ENCODE data around the gene MRPL34. TPM values are rescaled to one million over a fixed set of nuclear protein-coding genes. Genes with fewer than 3 reads are reported as not detected.

The MRPL34 gene
- total RNA-seq, 1 experiment from 2014 or later, result 65.8 TPM

DNA sequence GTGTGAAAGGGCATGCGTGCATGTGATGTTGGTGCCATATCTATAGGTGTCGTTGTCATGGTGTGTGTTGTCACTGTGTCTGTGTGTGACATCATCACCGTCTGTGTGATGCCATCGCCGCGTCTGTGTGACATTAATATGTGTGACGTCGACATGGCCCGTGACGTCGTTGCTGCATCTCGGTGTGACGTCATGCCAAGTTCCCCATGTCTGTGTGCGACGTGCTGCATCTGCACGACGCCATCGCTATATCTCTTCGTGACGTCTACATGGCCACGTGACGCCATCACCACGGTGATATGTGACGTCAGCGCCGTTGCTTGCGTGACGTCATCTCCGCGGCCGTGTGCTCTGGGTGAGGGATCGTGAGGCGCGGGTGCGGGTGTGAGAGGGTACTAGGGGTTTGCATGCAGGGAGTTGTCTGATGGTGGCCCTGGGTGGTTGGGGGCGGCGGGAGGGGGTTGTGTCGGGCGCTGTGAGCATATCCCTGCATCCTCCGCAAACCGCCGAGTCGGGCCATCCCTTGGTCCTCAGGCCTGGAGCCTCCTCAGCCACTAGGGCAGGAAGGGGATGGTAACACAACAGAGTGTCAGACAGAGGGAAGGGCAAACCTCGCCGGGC, 46.3 kb downstream of the MRPL34 start:
- CTCF ChIA-PET, result no interaction called here
- intact Hi-C loops (cut with micrococcal nuclease), result no loop called here
- H3K27ac Mint-ChIP-seq (ENCODE audit: low read depth, unreplicated experiment), result no peak overlapping the region
- H3K27me3 Mint-ChIP-seq (ENCODE audit: insufficient read depth, unreplicated experiment), result no peaks in the 10 kb centered on the region
- no peak overlapping the region for H3K4me3 Mint-ChIP-seq (ENCODE audit: unreplicated experiment)
- POLR2A ChIA-PET, result no interaction called here
- DNase-seq (ENCODE audit: unreplicated experiment), result no peak
- no TSS peak for BruUV-seq (replicated peaks)
- TF ChIP-seq, protein P1, sequence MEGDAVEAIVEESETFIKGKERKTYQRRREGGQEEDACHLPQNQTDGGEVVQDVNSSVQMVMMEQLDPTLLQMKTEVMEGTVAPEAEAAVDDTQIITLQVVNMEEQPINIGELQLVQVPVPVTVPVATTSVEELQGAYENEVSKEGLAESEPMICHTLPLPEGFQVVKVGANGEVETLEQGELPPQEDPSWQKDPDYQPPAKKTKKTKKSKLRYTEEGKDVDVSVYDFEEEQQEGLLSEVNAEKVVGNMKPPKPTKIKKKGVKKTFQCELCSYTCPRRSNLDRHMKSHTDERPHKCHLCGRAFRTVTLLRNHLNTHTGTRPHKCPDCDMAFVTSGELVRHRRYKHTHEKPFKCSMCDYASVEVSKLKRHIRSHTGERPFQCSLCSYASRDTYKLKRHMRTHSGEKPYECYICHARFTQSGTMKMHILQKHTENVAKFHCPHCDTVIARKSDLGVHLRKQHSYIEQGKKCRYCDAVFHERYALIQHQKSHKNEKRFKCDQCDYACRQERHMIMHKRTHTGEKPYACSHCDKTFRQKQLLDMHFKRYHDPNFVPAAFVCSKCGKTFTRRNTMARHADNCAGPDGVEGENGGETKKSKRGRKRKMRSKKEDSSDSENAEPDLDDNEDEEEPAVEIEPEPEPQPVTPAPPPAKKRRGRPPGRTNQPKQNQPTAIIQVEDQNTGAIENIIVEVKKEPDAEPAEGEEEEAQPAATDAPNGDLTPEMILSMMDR (IDR thresholded peaks at IDR 0.05; ENCODE audit: unreplicated experiment), result no peak
- H3K36me3 Mint-ChIP-seq (ENCODE audit: insufficient read depth, unreplicated experiment), result no peaks in the 10 kb centered on the region
- peaks cover 11% of the 10 kb centered on the region for H3K4me1 Mint-ChIP-seq (ENCODE audit: insufficient read depth, unreplicated experiment)
- H3K9me3 Mint-ChIP-seq (ENCODE audit: unreplicated experiment), result no peaks in the 10 kb centered on the region

DNA sequence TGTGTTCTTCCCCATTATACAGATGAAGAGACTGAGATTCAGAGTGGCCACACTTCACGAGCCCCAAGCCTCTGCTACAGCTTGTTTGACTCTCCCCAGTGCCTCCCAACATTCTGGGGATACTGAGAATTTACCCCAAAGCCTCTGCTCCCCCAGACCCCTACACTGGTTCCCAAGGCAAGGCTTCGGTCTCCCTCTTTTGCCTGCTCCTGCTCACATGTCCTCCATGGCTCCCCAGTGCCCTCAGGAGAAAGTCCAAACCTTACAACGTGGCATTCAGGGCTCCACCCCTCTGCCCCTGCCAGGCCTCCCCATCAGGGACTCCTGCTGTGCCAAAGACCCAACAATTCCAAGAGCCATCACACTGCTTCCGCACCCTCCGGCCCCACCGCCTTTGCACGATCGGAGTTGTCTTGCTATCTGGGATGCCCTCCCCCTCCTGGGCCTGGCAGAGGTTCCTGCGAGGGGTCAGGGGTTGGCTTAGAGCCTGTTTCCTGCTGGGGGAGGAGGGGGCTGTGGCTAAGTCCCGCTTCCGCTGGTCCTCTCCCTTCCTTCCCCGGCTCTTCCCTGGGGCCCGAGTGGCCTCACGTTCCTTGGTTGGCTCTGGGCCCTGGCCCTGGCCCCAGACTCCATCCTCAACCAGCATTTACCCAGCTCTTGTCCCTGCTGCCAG, 47.1 kb downstream of the MRPL34 start:
- TF ChIP-seq, protein P1 (IDR thresholded peaks at IDR 0.05; ENCODE audit: unreplicated experiment), result no peak
- Mint-ChIP-seq H3K27ac (ENCODE audit: low read depth, unreplicated experiment) (peak overlapping the region; percentile 44), H3K4me3 (ENCODE audit: unreplicated experiment) (no peak overlapping the region), H3K4me1 (ENCODE audit: insufficient read depth, unreplicated experiment) (peaks cover 11% of the 10 kb centered on the region), H3K36me3 (ENCODE audit: insufficient read depth, unreplicated experiment) (no peaks in the 10 kb centered on the region), H3K27me3 (ENCODE audit: insufficient read depth, unreplicated experiment) (no peaks in the 10 kb centered on the region), H3K9me3 (ENCODE audit: unreplicated experiment) (no peaks in the 10 kb centered on the region)
- CTCF ChIA-PET, result no interaction called here
- intact Hi-C loops (cut with micrococcal nuclease), result no loop called here
- POLR2A ChIA-PET, result no interaction called here
- no TSS peak for BruUV-seq (replicated peaks)
- DNase-seq (ENCODE audit: unreplicated experiment), result peak; percentile 54

DNA sequence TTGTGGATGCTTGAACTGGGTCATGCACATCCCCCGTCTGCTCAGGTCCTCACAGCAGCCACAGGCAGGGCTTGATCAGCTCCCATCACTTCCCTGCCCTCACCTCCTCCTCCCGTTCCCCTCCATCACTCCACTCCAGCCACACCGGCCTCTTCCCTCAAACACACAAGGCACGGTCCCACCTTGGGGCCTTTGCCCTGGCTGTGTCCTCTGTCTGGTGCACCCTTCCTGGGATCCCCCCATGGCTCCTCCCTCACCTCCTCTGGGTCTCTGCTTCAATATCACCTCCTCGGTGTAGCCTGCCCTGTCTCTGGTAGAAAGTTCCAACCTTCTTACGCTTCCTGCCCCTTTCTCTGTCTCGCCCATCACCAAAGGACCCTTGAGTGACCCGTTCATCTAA, 47.7 kb downstream of the MRPL34 start:
- ChIA-PET CTCF (interaction anchor here (0.6 to 2.6 kb wide), 2 partner anchors 33 to 221 kb away, joined by 4 to 16 read pairs; no protein-coding TSS in a partner anchor), POLR2A (no interaction called here)
- Mint-ChIP-seq H3K27ac (ENCODE audit: low read depth, unreplicated experiment) (peak overlapping the region; percentile 44), H3K4me1 (ENCODE audit: insufficient read depth, unreplicated experiment) (peaks cover 14% of the 10 kb centered on the region), H3K9me3 (ENCODE audit: unreplicated experiment) (no peaks in the 10 kb centered on the region), H3K4me3 (ENCODE audit: unreplicated experiment) (no peak overlapping the region), H3K36me3 (ENCODE audit: insufficient read depth, unreplicated experiment) (no peaks in the 10 kb centered on the region), H3K27me3 (ENCODE audit: insufficient read depth, unreplicated experiment) (no peaks in the 10 kb centered on the region)
- intact Hi-C loops (cut with micrococcal nuclease), result no loop called here
- no TSS peak for BruUV-seq (replicated peaks)
- no peak for DNase-seq (ENCODE audit: unreplicated experiment)
- TF ChIP-seq, protein P1 (IDR thresholded peaks at IDR 0.05; ENCODE audit: unreplicated experiment), result no peak

Other genes with a start within 250 kb of the MRPL34 start
- 6.6 and 8.4 TPM in 2 replicates for gene HAUS8, start 230.4 kb upstream of the MRPL34 start, total RNA-seq (2022)
- 43.5 and 49.5 TPM in 2 replicates for gene MYO9B, start 230.1 kb upstream of the MRPL34 start, total RNA-seq (2022)
- gene USE1, start 90.5 kb upstream of the MRPL34 start, total RNA-seq (2022), result 29.9 and 47.9 TPM in 2 replicates
- gene OCEL1, start 79.6 kb upstream of the MRPL34 start, total RNA-seq (2022), result 13.7 and 14.3 TPM in 2 replicates
- gene NR2F6, start 60.0 kb upstream of the MRPL34 start, total RNA-seq (2022), result 32.8 and 36.3 TPM in 2 replicates
- gene USHBP1, start 41.1 kb upstream of the MRPL34 start, total RNA-seq (2022), result not detected in 2 replicates
- 96.1 and 104 TPM in 2 replicates for gene BABAM1, start 38.4 kb upstream of the MRPL34 start, total RNA-seq (2022)
- gene ANKLE1, start 24.0 kb upstream of the MRPL34 start, total RNA-seq (2022), result 0.16 and 1.0 TPM in 2 replicates
- gene ABHD8, start 2.4 kb upstream of the MRPL34 start, total RNA-seq (2022), result 4.1 and 6.4 TPM in 2 replicates
- 57.4 and 60.4 TPM in 2 replicates for gene DDA1, start 3.7 kb downstream of the MRPL34 start, total RNA-seq (2022)
- 13.0 and 14.5 TPM in 2 replicates for gene ANO8, start 29.0 kb downstream of the MRPL34 start, total RNA-seq (2022)
- 24.8 and 27.9 TPM in 2 replicates for gene GTPBP3, start 31.7 kb downstream of the MRPL34 start, total RNA-seq (2022)
- gene PLVAP, start 71.5 kb downstream of the MRPL34 start, total RNA-seq (2022), result not detected in 2 replicates
- gene CCDC194, start 88.3 kb downstream of the MRPL34 start, total RNA-seq (2022), result 0.37 TPM in 1 of 2 replicates, not detected in the other
- 19.6 and 24.8 TPM in 2 replicates for gene BST2, start 99.8 kb downstream of the MRPL34 start, total RNA-seq (2022)
- 47.7 and 51.1 TPM in 2 replicates for gene MVB12A, start 114.2 kb downstream of the MRPL34 start, total RNA-seq (2022)
- not detected in 2 replicates for gene TMEM221, start 142.8 kb downstream of the MRPL34 start, total RNA-seq (2022)
- gene NXNL1, start 155.1 kb downstream of the MRPL34 start, total RNA-seq (2022), result not detected in 2 replicates
- 3.4 and 5.0 TPM in 2 replicates for gene SLC27A1, start 164.7 kb downstream of the MRPL34 start, total RNA-seq (2022)
- gene PGLS, start 205.8 kb downstream of the MRPL34 start, total RNA-seq (2022), result 115 and 143 TPM in 2 replicates
- gene COLGALT1, start 249.8 kb downstream of the MRPL34 start, total RNA-seq (2022), result 103 and 107 TPM in 2 replicates